Aorta (tissue), 5 donors: ENCODE results near the gene UBE4B. TPM values are rescaled to one million over a fixed set of nuclear protein-coding genes. Genes with fewer than 3 reads are reported as not detected.
"Not testable (repeated sequence)": the region's sequence is repeated elsewhere in the genome, so short reads cannot be mapped to it uniquely, and the experiment has no call there.

Experiments
- ATAC-seq: fragments of 200-7000 bp; cut with Tn5 transposase; one replicate; pipeline ENCODE4 v1.9.1; 2022; ENCODE audit warnings: moderate library complexity; ENCODE audit not compliant: low FRiP score
- DNase-seq, 2 donors: peaks; one replicate each; pipeline ENCODE4 v3.0.0-alpha.2; 2020
- H3K27ac ChIP-seq, 2 donors: one replicate each; pipeline ENCODE4 v1.5.1; 2013; ENCODE audit warnings: low read length in 2 of 2, mild to moderate bottlenecking in 2 of 2, moderate library complexity in 2 of 2, control low read depth in 1 of 2, inconsistent platforms in 1 of 2, low read depth in 1 of 2
- H3K27me3 ChIP-seq, 2 donors: one replicate each; pipeline ENCODE4 v1.6.1; 2013; ENCODE audit warnings: control low read depth in 1 of 2, low read length in 1 of 2, mild to moderate bottlenecking in 1 of 2, moderate library complexity in 1 of 2; ENCODE audit not compliant: insufficient read depth in 2 of 2, control insufficient read depth in 1 of 2
- H3K36me3 ChIP-seq, 2 donors: one replicate each; pipeline ENCODE4 v1.6.1; 2013; ENCODE audit warnings: control low read depth in 1 of 2, low read length in 1 of 2, mild to moderate bottlenecking in 1 of 2; ENCODE audit not compliant: insufficient read depth in 2 of 2, control insufficient read depth in 1 of 2
- H3K4me1 ChIP-seq, 2 donors: one replicate each; pipeline ENCODE4 v1.6.1; 2013; ENCODE audit warnings: low read length in 2 of 2, control low read depth in 1 of 2, mild to moderate bottlenecking in 1 of 2, moderate library complexity in 1 of 2; ENCODE audit not compliant: insufficient read depth in 2 of 2, control insufficient read depth in 1 of 2
- H3K4me3 ChIP-seq, 2 donors: one replicate each; pipeline ENCODE4 v1.5.1; 2013; ENCODE audit warnings: low read length in 2 of 2, control low read depth in 1 of 2, mild to moderate bottlenecking in 1 of 2
- H3K9me3 ChIP-seq: one replicate; pipeline ENCODE4 v1.6.1; 2013; ENCODE audit warnings: mild to moderate bottlenecking, low read length; ENCODE audit not compliant: control insufficient read depth
- WGBS, 2 donors: extraction: QIAGEN DNeasy Blood & Tissue Kit; methylation state at CpG; one replicate each; pipeline ENCODE4 v1.1.7; 2013; 5-methylcytosine and 5-hydroxymethylcytosine counted together
- intact Hi-C, 2 donors: fragments of 100-400 bp; cut with DNase I; formaldehyde crosslinking; loops; one replicate each; pipeline versions ENCODE4 v1.14.2 to v1.15.0; 2022
- polyA plus RNA-seq, 2 donors: library from polyadenylated mRNA; stranded (reverse); fragments of 200-250 nt; gene quantifications; one replicate each; pipeline ENCODE4 v1.2.3, GENCODE V29; 2013
- total RNA-seq, 2 donors: library from RNA; stranded (reverse); fragmentation: NEBNext Ultra II Directional; extraction: Animal tissue kit (Norgen Biotek cat#: 25700); gene quantifications; one replicate each; pipeline ENCODE4 v1.2.1, GENCODE V29; 2021
- donor health status: healthy with polysubstance abuse.
- donor health status: Bipolar disorder and iron deficiency.
- donor health status: DM: no; HTN: no; CAD: no.
- donor health status: DM: no; HTN: no; CAD: no.
- donor health status: DM: yes; HTN: yes; CAD: no.

Gene UBE4B
- total and polyA plus RNA-seq, 4 donors, result 11.6 to 54.8 (median 38.4) TPM

DNA sequence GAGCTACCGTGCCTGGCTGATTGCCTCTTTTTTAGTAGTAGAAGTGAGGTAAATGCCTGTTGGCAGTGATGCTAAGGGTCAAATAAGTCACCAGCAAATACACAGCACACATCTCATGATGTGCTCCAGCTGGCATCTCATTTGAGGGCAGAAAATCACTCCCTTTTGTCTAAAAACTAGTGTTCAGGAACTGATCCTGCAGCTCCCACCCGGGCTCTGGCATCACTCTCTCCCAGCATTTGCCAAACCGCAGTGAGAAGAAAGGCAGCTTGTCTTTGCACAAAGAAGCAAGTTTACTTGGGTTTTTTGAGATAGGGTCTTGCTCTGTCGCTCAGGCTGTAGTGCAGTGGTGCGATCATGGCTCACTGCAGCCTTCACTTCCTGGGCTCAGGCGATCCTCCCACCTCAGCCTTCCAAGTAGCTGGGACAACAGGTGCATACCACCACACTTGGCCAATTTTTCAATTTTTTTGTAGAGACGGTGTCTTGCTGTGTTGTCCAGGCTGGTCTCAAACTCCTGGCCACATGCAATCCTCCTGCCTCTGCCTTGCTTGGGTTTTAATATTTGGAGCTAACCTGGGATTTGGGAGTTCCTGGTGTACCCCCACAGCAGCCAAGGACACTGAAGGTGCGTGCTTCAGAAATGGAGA, 31.6 kb upstream of the UBE4B start:
- no peaks in the 10 kb centered on the region for H3K9me3 ChIP-seq
- no peak overlapping the region for H3K4me3 ChIP-seq
- ATAC-seq (no peak), DNase-seq (no peak)
- no peaks in the 10 kb centered on the region for H3K4me1 ChIP-seq
- H3K27ac ChIP-seq, result no peak overlapping the region
- 83 to 86% methylated on average over 8 of the region's 8 CpGs for WGBS, 2 donors
- H3K36me3 ChIP-seq, result no peaks in the 10 kb centered on the region
- no peaks in the 10 kb centered on the region for H3K27me3 ChIP-seq
- intact Hi-C loops, result no loop called here

DNA sequence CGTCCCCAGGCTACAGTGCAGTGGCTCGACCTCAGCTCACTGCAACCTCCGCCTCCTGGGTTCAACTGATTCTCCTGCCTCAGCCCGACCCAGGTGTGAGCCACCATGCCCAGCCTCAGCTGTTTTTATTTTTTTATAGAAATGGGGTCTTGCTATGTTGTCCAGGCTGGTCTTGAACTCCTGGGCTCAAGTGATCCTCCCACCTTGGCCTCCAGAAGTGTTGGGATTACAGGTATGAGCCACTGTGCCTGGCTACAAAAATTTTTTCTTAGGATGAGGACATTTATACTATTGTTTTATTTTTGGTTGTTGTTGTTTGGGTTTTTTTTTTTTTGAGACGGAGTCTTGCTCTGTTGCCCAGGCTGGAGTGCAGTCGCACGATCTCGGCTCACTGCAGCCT, 27.5 kb upstream of the UBE4B start:
- H3K27me3 ChIP-seq, H3K4me1 ChIP-seq, intact Hi-C loops, H3K4me3 ChIP-seq, H3K36me3 ChIP-seq, H3K9me3 ChIP-seq, DNase-seq, ATAC-seq, H3K27ac ChIP-seq: not testable (repeated sequence)
- 92 to 93% methylated on average over 8 of the region's 8 CpGs for WGBS, 2 donors

DNA sequence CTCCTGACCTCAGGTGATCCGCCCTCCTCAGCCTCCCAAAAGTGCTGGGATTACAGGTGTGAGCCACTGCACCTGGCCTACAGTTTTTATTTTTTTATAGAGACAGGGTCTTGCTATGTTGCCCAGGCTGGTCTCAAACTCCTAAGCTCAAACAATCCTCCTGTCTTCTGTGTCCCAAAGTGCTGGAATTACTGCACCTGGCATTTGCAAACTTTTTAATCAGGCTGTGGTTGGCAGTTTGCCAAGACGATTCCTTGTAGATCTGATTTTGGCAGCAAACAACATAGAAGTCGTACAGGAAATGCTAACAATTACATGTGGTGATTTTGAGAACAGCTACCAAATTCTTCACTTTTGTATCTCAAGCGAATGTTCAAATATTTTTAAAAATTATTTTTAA, 25.6 kb upstream of the UBE4B start:
- H3K27me3 ChIP-seq, result no peaks in the 10 kb centered on the region
- intact Hi-C loops, result no loop called here
- H3K36me3 ChIP-seq, result no peaks in the 10 kb centered on the region
- no peaks in the 10 kb centered on the region for H3K4me1 ChIP-seq
- H3K9me3 ChIP-seq, result no peaks in the 10 kb centered on the region
- 48 to 49% methylated on average over 4 of the region's 4 CpGs for WGBS, 2 donors
- no peak for DNase-seq
- no peak overlapping the region for H3K4me3 ChIP-seq
- no peak for ATAC-seq
- H3K27ac ChIP-seq, result no peak overlapping the region

DNA sequence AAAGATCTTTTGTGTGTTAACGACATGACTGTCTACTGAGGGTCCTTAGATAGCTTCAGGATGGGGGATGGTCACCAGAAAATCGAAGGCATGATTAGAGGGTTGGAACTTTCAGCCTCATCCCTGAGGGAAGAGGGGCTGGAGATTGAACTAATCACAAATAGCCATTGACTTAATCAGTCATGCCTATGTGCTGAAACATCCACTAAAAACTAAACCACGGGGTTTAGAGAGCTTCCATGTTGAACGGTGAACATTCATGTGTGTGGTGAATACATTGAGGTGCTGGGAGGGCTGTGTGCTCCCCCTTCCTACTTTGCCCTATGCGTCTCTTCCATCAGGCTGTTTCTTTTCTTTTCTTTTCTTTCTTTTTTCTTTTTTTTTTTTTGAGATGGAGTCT, 18.7 kb upstream of the UBE4B start:
- 92% methylated on average over 5 of the region's 5 CpGs for WGBS, 2 donors
- intact Hi-C loops, result no loop called here
- Histone ChIP-seq H3K4me1 (peaks cover 0 to 2% of the 10 kb centered on the region in 2 donors), H3K9me3 (no peaks in the 10 kb centered on the region), H3K27ac (no peak overlapping the region), H3K27me3 (no peaks in the 10 kb centered on the region), H3K4me3 (no peak overlapping the region), H3K36me3 (no peaks in the 10 kb centered on the region)
- no peak for ATAC-seq
- DNase-seq, result no peak

DNA sequence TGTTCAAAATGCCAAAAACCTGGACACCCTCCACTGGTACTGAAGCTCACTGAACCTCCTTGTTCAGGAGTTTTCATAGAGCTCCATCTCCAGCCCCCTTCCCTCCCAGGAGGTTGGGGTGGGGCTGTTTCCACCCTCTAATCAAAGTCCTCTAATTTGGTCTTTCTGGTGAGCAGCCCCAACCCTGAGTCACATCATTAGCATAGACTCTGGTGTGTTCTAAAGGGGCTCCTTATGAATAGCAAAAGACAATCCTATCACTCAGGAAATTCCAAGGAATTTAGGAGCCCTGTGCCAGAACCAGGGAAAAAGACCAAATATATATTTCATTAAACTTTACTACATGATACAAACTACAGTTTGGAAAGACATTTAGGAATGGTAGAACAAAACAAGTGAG, 13.2 kb upstream of the UBE4B start:
- H3K27me3 ChIP-seq, result no peaks in the 10 kb centered on the region
- ATAC-seq (no peak), DNase-seq (no peak)
- peaks cover 0 to 2% of the 10 kb centered on the region in 2 donors for H3K4me1 ChIP-seq
- no peak overlapping the region for H3K4me3 ChIP-seq
- H3K36me3 ChIP-seq, result no peaks in the 10 kb centered on the region
- no peaks in the 10 kb centered on the region for H3K9me3 ChIP-seq
- intact Hi-C loops, result no loop called here
- no peak overlapping the region for H3K27ac ChIP-seq

DNA sequence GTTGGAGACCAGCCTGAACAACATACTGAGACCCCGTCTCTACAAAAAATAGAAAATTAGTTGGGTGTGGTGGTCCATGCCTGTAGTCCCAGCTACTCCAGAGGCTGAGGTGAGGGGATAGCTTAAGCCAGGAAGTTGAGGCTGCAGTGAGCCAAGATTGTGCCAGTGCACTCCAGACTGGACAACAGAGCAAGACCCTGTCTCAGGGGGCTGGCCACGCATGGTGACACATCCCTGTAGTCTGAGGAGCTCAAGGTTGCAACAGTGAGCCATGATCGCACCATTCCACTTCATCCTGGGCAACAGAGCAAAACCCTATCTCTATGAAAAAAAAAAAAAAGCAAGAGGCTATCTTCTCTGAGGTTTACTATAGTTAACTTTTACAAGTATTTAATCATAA, 12.7 kb upstream of the UBE4B start:
- Histone ChIP-seq H3K9me3 (no peaks in the 10 kb centered on the region), H3K27me3 (no peaks in the 10 kb centered on the region), H3K4me3 (no peak overlapping the region), H3K4me1 (peaks cover 0 to 2% of the 10 kb centered on the region in 2 donors), H3K36me3 (no peaks in the 10 kb centered on the region), H3K27ac (no peak overlapping the region)
- no peak for ATAC-seq
- intact Hi-C loops, result no loop called here
- DNase-seq, result no peak
- WGBS, 2 donors, result 91 to 92% methylated on average over 3 of the region's 3 CpGs

DNA sequence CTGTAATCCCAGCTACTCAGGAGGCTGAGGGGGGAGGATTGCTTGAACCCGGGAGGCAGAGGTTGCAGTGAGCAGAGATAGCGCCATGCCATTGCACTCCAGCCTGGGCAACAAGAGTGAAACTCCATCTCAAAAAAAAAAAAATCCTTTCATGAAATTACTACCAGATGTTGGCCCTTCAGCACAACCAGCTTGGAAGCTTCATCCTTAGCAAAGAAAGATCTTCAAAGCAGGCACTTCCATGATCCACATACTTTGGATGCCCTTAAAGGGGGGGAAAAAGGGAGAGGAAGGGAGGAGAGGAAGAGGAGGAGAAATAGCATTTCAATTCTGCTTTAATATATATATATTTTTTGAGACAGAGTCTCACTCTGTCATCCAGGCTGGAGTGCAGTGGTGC, 12.1 kb upstream of the UBE4B start:
- H3K4me3 ChIP-seq, ATAC-seq, H3K4me1 ChIP-seq, H3K36me3 ChIP-seq, DNase-seq, H3K27ac ChIP-seq, H3K27me3 ChIP-seq, H3K9me3 ChIP-seq, intact Hi-C loops: not testable (repeated sequence)
- WGBS, 2 donors, result 38 to 50% methylated on average over 2 of the region's 2 CpGs

DNA sequence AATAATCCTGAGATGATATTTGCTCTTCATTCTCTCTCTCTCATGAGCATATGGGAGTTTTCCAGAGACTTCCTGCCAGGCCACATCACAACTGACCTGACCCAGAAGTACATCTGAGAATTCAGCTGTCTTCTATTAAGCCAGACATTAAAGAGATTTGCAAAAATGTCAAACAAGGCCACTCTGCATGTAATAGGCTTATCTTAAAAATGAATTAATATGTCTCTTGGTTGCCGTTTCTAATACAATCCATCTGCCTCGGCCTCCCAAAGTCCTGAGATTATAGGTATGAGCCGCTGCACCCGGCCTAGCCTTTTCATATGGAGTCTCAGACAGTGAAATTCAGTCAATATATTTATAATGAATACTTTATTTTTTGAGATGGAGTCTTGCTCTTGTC, 10.8 kb upstream of the UBE4B start:
- H3K4me3 ChIP-seq, DNase-seq, H3K4me1 ChIP-seq, intact Hi-C loops, H3K27ac ChIP-seq, H3K36me3 ChIP-seq, H3K27me3 ChIP-seq, H3K9me3 ChIP-seq, ATAC-seq: not testable (repeated sequence)
- 92% methylated on average over 4 of the region's 4 CpGs for WGBS, 2 donors

DNA sequence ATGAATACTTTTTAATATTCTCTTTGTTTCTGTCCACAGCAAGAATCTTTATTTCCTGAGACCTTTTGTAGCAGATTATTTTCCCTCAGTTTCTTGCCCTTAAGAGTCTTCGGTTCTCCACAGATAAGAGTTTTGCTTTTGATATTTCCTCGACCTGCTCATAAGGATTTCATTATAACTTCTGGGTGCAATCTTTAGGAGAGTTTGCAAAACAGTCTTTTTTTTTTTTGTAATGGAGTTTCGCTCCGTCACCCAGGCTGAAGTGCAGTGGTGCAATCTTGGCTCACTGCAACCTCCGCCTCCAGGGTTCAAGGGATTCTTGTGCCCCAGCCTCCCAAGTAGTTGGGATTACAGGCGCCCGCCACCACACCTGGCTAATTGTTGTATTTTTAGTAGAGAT, 10.1 kb upstream of the UBE4B start:
- H3K27me3 ChIP-seq, result no peaks in the 10 kb centered on the region
- H3K9me3 ChIP-seq, result no peaks in the 10 kb centered on the region
- no peaks in the 10 kb centered on the region for H3K4me1 ChIP-seq
- DNase-seq (no peak), ATAC-seq (no peak)
- intact Hi-C loops, result no loop called here
- no peak overlapping the region for H3K4me3 ChIP-seq
- WGBS, 2 donors, result 90 to 93% methylated on average over 7 of the region's 7 CpGs
- no peaks in the 10 kb centered on the region for H3K36me3 ChIP-seq
- H3K27ac ChIP-seq, result no peak overlapping the region
